ENCODE measurements around the gene POMT1.

DNA sequence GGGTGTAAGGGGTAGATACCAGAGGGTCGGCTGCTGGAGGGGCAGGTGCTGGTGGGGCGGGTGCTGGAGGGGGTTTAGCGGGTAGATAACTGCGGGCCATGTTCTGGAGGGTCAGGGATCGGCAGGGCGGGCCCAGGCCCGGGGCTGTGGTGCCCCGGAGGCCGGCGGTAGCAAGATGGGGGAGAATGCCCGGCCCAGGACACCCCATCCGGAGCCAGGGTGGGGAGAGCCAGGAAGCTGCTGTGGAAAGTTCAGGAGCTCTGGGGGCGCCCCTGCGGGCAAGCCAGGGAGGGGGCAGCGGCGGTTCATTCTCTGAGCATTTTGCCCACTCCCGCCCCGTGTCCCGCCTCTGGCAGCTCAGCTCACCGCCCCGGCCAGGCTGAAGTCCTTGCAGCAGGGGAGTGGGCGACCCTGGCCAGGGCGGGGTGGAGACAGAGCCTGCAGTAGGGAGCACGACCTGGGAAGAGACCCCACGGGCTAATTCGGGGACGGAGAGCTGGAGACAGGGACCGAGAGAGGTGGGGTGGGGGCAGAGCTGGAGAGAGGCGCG is 43.1 kb downstream of the POMT1 start:
- TF ChIP-seq POLR2A (IDR thresholded peaks at IDR 0.05) (no peak), POLR2AphosphoS5 (IDR thresholded peaks at IDR 0.05) (no peak)
- TF ChIP-seq, protein P1, sequence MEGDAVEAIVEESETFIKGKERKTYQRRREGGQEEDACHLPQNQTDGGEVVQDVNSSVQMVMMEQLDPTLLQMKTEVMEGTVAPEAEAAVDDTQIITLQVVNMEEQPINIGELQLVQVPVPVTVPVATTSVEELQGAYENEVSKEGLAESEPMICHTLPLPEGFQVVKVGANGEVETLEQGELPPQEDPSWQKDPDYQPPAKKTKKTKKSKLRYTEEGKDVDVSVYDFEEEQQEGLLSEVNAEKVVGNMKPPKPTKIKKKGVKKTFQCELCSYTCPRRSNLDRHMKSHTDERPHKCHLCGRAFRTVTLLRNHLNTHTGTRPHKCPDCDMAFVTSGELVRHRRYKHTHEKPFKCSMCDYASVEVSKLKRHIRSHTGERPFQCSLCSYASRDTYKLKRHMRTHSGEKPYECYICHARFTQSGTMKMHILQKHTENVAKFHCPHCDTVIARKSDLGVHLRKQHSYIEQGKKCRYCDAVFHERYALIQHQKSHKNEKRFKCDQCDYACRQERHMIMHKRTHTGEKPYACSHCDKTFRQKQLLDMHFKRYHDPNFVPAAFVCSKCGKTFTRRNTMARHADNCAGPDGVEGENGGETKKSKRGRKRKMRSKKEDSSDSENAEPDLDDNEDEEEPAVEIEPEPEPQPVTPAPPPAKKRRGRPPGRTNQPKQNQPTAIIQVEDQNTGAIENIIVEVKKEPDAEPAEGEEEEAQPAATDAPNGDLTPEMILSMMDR (IDR thresholded peaks at IDR 0.05) = no peak
